HG03159 (cell line): ENCODE data around the gene MEX3D.
"Not testable (repeated sequence)": the region's sequence is repeated elsewhere in the genome, so short reads cannot be mapped to it uniquely, and the experiment has no call there.

Experiments used
- ATAC-seq: cut with Tn5 transposase; IDR thresholded peaks from one replicate; pipeline ENCODE4 v1.9.1; 2021; ENCODE audit warnings: mild to moderate bottlenecking, moderate library complexity; ENCODE audit not compliant: unreplicated experiment

The MEX3D gene

DNA sequence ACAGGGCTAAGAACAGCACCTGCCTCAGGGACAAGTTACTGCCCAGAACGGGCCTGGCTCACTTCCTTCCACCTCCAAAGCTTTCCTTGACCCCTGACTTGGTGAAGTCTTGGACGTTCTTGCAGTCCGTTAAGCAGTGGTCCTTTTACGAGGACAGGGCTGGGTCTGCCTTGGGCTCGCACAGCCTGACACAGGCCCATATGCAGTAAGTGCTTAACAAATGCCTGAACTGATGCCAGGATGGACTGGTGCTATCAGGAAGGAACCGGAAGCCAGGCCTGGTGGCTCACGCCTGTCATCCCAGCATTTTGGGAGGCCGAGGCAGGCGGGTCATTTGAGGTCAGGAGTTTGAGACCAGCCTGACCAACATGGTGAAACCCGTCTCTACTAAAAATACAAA is 46.1 kb downstream of the MEX3D start:
- no peak for ATAC-seq

DNA sequence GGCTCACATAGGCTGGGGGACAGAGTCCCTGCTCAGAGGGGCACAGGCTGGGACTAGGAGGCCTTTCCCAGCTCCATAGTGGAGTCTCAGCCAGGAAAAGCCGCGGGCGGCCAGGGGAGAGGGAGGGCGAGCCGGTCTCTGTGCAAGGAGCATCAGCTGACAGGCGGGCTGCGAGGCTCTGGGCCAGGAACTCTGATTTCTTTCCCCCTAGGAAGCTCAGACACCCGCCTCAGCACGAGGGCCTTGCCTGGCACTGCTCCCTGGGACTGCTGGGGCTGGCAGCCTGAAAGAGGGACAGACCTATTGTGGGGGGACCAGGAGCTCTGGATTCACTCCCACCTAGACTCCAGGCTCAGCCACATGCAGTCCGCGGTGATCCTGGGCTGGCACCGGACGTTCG is 46.5 kb downstream of the MEX3D start:
- no peak for ATAC-seq

DNA sequence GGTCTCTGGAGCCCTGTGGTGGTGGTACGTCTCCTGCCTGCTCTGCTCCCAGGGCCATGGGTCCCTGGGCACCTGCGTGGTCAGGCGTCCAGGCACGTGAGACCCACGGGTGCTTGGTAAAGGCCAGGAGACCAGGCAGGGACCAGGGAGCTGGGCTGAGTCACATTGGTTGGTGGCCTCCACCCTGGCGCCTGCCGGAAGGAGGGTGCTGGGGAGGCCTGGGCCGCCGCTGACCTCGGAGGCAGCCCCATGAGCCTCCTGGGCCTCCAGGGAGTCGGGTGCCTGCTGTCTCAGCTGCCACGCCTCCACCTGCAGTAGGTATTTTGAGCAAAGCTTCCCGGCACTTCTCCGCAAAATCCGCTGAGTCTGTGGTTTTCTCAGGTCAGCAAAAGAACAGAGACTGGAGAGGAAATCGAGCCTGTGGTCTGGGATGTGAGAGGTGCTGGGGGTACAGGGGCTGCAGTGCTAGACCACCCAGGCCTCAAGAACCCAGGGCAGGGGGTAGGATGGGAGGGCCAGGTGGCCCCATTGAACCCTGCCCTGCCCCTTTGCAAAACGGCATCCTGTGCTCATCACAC is 47.8 kb downstream of the MEX3D start:
- no peak for ATAC-seq

DNA sequence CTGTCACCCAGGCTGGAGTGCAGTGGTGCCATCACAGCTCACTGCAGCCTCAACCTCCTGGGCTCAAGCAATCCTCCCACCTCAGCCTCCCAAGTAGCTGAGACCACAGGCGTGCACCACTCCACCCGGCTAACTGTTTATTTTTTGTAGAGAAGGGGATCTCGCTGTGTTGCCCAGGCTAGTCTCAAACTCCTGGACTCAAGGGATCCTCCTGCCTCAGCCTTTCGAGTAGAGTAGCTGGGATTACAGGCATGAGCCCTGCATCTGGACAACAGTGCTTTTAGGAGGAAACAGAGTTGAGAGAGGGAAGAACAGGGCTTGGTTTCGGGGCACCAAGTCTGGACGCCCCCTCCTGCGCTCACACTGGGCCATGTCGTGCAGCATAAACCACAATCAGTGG is 48.3 kb downstream of the MEX3D start:
- not testable (repeated sequence) for ATAC-seq

DNA sequence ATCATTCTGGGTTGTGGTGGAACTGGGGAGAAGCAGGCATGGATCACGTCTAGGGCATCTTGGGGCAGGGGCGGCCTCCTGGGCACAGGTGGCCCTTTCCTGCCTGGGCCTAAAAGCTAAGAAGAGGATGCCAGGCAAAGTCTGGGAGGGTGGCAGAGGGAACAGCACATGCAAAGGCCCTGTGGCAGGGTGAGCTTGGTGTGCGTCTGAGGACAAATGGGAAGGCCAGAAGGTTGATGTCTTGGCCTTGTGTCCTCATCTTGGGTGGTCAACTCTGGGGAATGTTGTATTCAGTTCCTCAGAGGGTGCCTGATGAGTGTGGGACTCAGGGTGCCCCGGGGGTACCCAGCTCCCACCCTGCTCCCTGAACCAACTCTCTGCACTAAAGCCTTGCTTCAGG is 49.7 kb downstream of the MEX3D start:
- ATAC-seq: no peak

DNA sequence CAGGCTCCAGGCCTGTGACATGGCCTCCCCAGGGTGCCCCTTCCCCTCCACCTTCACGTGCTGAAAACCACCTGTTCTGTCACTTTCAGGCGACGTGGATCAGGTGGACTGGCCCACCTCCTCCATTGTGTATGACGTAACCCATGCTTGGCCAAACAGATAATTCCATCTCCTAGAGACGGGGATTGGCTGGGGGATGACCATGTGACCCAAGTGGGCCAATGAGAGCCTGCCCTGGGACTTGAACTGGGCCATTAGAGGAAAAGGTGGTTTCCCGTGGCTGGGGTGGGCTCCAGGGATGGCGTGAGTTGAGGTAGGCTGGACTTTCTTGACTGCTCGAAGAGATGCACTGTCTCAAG is 51.8 kb downstream of the MEX3D start:
- ATAC-seq: no peak

DNA sequence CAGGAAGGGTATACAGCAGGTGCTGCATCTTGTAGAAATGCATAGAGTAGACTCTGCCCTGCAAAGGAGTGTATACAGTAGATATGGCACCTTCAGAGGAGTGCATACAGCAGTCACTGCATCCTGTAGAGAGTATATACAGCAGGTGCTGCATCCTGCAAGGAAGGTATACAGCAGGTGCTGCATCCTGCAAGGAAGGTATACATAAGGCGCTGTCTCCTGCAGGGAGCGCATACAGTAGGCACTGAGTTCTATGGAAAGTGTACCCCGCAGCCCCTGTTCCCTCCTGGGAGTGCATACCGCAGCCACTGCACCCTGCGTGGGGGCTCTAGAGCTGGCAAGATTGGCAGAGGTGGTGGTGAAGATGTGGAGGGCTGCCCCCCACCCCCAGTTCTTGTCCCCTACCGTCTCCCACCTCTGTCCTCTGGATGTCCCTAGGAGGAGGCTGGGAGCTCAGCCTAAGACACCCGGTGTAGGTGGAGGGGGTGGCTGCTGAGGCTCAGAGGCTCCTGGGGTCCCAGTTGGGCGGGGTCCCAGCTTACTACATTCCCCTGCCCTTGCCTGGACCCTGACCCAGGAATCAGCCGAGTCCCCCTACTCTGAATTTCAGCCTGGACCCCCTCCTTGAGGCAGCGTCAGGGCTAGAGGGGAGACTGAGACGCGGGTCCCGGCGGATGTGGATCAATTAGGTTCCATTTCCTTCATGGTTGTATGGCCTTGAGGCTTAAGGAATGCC is 53.0 kb downstream of the MEX3D start:
- no peak for ATAC-seq

DNA sequence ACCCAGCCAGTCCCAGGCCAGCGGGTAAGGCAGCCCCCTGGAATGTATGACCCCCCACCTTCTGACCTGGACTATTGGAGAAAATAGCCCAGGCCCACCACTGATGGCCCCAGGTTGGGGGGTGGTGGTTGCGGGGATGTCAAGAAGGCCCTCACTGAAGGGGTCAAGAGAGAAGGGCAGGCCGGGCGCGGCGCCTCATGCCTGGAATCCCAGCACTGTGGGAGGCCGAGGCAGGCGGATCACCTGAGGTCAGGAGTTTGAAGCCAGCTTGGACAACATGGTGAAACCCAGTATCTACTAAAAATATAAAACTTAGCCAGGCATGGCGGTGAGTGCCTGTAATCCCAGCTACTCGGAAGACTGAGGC is 53.8 kb downstream of the MEX3D start:
- no peak for ATAC-seq

DNA sequence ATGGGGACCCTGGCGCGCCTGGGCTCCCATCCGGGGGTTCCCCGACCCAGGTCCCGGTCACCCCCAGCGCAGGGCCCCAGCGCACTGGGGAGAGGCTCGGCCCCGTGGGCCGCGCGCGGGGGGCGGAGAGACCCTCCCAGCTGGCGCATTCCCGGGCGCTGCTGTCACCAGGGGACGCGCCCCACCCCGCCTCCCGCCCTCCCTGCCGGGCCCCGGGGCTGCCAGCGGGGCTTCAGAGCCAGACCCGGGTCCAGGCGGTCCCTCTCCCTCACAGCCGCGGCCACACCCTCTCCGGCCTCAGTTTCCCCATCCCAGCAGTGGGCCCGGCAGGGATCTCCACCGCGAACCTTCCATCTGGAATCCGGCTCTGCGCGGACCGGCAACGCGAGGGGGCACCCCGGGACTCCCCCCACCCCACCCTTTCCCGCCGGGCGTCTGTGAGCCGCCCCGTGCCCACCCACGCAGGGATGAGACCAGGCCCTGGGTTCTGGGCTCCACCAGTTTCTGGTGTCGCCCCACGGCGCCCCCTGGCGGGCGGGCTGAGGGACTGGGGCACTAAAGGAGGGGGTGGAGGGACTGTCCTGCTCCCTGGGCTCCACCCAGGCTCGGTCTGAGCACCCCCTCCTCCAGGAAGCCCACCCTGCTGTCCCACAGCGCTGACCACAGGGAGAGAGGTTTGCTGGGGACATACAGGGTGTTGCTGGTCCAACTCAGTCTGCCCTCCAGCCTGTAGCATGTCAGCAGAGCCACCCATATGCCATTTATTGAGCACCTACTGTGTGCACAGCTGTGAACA is 54.4 kb downstream of the MEX3D start:
- no peak for ATAC-seq

DNA sequence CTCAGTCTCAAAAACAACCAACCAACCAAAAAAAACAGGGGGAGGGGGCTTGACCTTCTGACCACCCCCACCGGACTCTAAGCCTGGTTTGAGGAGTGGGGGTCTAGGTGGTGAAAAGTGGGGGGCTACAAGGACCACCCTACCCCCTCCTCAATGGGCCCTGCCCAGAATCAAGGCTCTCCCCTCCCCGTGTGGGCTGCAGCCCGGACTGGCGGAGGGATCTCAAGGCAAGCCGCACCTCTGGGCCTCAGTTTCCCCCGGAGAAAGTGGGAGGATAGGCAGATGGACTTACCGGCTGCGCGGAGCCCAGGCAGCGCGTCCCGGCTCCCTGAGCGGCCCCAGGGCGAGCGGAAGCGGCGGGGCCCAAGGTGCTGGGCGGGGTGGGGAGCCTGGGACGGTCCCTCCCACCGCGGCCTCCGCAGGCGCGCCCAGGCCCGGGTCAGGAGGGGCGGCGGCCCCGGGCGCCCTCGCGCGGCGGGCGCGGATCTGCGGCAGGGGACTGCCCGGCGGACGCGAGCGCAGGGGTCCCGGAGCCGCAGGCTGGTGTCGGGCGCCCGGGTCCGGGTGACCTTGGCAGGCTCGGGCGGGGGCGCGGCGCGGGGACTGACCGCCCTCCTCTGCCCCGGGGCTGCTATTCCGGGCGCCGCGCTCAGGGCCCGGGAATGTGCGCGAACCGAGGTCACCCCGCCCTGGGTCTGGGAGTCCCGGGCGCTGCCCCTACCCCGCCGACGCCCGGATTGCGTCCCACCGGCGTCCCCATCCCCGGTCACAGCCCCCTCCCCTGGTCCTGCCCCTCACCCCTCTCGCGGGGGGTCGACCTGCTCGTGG is 55.2 kb downstream of the MEX3D start, which contains the start of gene ADAMTSL5:
Gene ADAMTSL5, minus strand, starts transcription at position 349 of the 828 bp plus-strand sequence. CDS start 2,076 bp downstream, outside the sequence.
- no peak for ATAC-seq

DNA sequence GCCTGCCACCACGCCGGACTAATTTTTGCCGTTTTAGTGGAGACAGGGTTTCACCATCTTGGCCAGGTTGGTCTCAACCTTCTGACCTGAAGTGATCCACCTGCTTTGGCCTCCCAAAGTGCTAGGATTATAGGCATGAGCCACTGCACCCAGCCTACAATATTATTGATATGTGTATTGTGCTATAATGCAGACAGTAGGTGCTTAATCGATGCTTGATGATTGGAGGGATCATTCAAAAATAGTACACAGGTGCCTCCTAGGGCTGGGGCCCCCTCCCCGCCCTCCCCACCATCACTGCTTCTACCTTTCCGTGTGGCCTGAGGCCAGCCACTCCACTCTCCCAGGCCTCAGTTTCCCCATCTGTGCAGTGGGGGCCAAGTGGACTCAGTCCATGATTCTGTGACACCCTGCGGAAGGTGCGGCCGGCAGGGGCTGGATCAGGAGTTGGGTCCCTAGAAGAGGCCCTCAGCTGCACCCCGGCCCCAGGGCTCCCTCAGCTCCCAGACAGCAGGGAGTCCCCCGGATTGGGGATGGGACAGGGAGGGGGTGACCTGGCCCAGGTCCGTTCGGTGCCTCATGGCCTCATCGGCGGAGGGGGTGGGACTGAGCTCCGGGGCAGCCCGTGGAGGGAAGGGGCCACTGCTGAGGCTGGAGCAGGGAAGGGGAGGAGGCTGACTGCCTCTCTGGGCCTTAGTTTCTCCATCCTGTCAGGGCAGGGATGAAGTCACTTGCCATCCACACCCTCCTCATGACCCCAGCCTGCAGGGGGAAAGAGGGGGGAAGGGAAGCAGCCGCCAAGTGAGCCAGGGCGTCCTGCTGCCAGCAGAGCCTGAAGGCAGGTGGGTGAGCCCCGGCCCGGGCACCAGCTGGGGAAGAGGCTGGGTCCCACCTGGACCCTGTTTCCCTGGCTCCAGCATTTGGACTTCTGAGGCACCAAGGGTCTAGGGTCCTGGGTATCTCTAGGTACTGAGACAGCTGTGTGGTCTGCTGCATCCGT is 56.5 kb downstream of the MEX3D start:
- no peak for ATAC-seq

DNA sequence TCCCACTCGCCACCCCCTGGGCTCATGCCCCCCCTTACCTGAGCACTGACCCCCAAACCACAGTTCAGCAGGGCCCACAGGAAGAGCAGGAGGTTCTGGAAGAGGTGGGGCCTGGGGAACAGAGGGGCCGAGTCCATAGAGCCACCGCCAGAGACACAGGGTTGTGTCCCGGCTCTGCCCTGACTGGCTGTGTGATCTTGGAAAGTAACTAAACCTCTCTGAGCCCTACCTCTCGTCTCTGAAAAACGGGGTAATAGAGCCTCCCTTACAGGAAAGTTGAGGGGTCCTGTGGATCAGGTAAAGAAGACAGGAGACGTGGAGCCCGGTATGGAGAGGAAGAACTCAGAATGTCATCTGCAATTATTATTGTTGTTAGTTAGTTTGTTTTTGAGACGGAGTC is 57.3 kb downstream of the MEX3D start:
- ATAC-seq: no peak

DNA sequence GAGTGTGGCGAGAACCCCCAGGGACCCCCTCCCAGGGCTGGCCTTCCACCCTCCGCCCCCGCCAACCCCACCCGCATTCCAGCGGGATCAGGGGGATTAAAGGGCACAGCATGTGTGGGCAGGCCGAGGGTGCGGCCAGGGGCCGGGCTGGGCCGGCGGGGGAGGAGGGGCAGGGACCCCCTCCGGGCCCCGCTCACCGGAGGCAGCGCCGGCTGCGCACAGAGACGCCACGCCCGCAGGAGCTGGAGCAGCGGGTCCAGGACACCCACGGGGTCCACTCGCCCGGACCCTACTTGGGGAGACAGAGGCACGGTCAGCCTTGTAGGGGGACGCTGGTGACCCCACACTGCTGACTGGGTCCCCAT is 57.7 kb downstream of the MEX3D start:
- no peak for ATAC-seq

DNA sequence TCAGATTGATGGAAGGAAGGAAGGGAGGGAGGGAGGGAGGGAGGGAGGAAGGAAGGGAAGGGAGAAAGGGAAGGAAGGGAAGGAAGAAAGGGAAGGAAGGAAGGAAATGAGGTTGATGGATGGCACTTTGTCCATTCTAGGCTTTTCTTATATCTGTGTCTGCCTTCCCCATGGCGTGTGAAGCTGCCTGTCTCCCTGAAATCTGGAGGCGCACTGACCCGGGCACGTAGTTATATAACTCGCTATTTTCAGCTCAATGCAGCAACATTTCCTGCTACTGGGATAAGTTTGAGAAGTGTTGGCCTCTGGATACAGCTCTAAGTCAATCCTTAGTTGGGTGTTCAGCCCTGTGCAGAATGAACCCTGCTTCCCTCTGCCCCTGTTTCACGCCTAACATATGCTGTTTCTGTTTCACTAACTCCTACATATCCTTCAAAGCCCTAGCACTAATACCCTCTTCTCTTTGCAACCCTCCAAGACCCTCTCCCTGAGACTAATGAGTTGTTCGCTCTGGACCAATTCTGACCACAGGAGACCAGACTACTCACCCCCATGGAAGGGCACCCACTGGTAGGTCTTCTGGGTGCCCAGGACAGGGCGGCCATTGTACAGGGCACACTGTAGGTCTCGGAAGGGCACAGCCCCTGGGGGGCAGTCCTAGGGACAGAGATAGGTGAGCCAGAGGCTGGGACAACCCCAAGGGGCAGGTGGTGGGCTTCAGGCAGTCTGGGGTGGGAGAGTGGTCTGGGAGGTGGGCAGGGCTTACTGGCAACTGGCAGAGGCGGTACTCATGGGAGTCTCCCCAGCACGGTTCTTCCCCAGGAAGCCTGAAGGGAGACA is 58.3 kb downstream of the MEX3D start:
- no peak for ATAC-seq

DNA sequence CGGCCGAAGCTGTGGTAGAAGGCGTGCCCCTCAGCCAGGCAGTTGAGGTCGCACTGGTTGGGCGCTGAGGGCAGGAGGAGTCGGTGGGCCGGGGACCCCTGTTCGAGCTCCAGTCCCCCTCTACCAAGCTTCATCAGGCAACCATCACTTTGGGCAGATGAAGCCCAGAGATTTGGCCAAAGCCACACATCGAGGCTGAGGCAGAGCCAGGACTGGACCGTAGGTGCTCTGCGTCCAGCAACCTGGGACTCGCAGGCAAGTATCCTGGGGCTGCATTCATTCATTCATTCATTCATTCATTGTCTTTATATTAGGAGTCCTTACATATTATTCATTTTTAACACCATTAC is 59.6 kb downstream of the MEX3D start:
- ATAC-seq: no peak

DNA sequence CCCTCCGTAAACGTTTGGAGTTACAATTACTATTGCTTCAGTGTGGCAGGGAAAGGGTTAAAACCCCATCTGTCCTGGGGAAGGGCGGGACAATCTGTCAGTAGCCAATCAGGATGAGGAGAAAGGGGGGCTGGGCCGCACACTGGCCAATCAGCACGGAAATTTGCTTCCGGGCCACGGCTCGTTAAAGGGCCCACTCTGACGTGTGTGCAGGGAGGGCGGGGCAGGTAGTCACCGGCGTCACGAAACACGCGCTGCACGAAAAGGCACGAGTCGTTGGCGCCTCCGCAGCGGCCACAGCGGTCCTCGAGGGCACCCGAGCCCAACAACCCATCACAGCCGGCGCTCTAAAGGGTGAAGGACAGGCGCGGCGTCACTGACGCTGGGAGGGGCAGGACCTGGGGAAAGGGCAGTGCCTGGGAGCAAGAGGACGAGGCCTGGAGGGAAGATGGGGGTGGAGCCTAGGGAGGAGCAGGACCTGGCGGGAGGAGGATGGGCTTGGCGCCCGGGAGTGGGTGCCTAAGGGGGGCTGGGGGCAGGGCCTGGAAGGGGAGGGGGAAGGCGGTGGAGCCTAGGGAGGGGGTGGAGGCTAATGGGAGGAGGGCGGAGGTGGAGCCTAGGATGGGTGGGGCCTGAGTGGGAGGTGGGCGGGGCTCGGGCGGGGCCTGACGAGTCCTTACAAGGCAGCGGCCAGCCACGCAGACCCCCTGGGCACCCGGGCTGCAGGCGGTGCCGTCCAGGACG is 60.2 kb downstream of the MEX3D start:
- ATAC-seq: no peak

DNA sequence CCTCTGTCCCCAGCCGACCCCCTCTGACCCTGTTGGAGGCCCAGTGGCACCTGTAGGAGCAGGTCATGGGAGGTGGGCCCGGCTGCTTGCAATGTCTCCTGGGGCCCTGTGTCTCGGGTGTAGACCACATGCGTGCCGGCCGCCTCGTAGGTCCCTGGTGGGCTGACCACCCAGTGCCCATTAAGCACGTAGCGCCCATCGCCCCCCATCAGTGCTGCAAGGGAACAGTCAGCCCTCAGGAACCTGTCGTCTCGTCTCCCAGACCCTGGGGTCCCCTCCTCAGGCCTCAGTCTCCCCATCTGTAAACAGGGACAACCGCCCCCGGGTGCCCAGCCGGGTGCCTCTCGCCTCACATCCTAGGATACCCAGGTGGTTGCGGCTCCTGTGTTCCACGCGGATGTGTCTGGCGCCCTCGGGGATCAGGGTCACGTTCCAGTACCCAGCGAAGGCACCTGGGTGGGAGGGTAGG is 60.9 kb downstream of the MEX3D start:
- no peak for ATAC-seq
